Erythroblast (primary cell): ENCODE data around the gene UQCRQ.

Experiments
- GATA1 ChIP-seq: IDR thresholded peaks from 2 replicates; pipeline ENCODE4 v1.6.1; 2011; ENCODE audit warnings: low read depth, mild to moderate bottlenecking, control low read depth, low read length, moderate library complexity
- POLR2A ChIP-seq: IDR thresholded peaks from 2 replicates; pipeline ENCODE4 v1.6.1; 2011; ENCODE audit warnings: mild to moderate bottlenecking, low read length

- TF ChIP-seq POLR2A (no peak), GATA1 (no peak)
Observed at GRCh38 chr5:132828846-132829494, 37.5 kb upstream of the UQCRQ start.
